Left cardiac atrium (tissue), 4 donors: ENCODE results near the gene RNF227. TPM values are rescaled to one million over a fixed set of nuclear protein-coding genes. Genes with fewer than 3 reads are reported as not detected.

Source experiments
- ATAC-seq, 2 donors: fragments of 200-7000 bp; cut with Tn5 transposase; one replicate each; pipeline ENCODE4 v1.9.1; 2020; ENCODE audit warnings: mild to moderate bottlenecking in 2 of 2, moderate library complexity in 2 of 2
- DNase-seq: peaks from one replicate; pipeline ENCODE4 v3.0.0-alpha.2; 2020
- intact Hi-C, 2 donors: fragments of 100-400 bp; cut with DNase I; formaldehyde crosslinking; loops; one replicate each; pipeline versions ENCODE4 v1.14.1 to v1.15.1; 2022 to 2023
- total RNA-seq, 2 donors: library from RNA; stranded (reverse); fragmentation: NEBNext Ultra II Directional; extraction: Animal tissue kit (Norgen Biotek cat#: 25700); gene quantifications; one replicate each; pipeline ENCODE4 v1.2.1, GENCODE V29; 2021
- donor health status: DM: no; HTN: yes; CAD: no.
- donor health status: DM: no; HTN: yes; CAD: no; lungs with severe emphysema.
- donor health status: DM: yes; HTN: yes; CAD: no.
- donor health status: Dilated cardiomyopathy.

The RNF227 gene
- total RNA-seq, 2 donors from 2014 or later: 1.1 to 1.3 TPM

- ATAC-seq (peak; percentile 98 to 99), DNase-seq (peak; percentile 99)
- intact Hi-C loops: no loop called here
Measured at GRCh38 chr17:7931709-7932482, 15.8 kb upstream of the RNF227 start, which contains the start of the genes CNTROB and TRAPPC1. Gene CNTROB, plus strand, starts transcription at chr17:7932206. Its CDS starts 874 bp downstream, at chr17:7933080. Gene TRAPPC1, minus strand, starts transcription at chr17:7931946. Its CDS starts 117 bp downstream, at chr17:7931829.

- intact Hi-C loops: no loop called here
- no peak for DNase-seq
Measured at GRCh38 chr17:7930841-7931631, 14.9 kb upstream of the RNF227 start.

DNA sequence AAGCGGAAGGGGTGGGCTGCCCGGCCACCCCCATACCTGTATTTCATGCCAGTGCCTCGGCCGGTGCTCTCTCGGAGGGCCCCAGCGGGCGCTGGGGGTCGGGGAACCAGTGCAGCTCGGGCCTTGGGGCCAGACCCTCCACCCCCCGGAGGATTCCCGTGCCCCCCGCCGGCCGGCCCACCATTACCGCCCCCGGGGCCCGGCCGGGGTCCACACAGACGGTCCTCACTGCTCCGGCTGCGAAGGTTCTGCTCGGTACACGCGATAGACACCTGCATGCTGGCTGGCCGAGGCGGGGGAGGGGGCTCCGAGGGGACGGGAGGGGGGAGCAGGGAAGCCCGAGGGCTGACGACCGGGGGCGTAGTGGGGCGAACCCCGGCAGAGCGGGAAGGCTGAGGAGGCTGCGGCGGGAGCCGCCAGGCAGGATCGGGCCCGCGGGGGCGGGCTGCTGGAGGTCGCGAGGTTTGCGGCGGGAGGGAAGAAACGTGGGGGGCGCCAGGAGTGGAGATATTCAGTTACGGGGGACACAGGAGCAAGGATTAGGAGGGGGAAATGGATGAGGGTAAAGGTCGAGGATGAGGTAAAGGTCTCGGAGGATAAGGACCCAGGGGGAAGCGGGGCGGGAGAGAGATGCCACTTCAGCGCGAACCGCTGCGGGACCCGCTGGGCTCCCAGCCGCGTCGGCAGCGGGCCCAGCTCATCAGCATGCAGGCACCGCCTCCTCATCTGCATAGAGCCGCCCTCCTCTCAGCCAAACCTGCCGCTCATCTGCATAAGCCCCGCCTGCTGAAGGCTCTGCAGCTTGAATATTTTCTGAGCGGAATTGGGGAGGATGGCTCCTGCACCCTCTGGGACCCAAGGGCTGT is 13.3 kb upstream of the RNF227 start, which contains the start of gene KCNAB3:
KCNAB3 (minus strand) TSS at position 699 of the 866 bp plus-strand sequence; CDS start at position 278, 421 bp downstream.
- DNase-seq (peak; percentile 70), ATAC-seq (peak in 1 of 2 donors; percentile 38)
- intact Hi-C loops: no loop called here

More at GRCh38 chr17:7930841-7931631, 14.9 kb upstream of the RNF227 start:
- no peak for ATAC-seq

DNA sequence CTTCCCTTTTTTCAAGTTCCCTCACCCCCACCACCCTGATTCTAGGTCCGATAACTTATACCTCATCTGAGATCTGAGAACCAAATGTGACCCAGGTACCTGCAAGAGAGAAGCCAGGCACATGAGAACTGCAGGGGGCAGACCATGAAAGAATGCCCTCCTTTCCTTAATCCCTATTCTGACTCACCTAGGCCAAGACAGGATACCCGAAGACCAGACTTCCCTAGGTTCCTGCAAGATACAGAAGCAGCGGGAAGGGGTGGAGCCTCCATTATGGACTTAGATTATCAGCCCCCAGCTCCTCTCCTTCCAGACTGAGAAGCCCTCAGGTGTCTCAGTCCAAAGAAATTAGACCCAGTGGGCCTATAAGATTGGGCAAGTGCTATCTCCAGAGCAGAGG is 11.5 kb upstream of the RNF227 start:
- ATAC-seq (no peak), DNase-seq (no peak)
- intact Hi-C loops: no loop called here

DNA sequence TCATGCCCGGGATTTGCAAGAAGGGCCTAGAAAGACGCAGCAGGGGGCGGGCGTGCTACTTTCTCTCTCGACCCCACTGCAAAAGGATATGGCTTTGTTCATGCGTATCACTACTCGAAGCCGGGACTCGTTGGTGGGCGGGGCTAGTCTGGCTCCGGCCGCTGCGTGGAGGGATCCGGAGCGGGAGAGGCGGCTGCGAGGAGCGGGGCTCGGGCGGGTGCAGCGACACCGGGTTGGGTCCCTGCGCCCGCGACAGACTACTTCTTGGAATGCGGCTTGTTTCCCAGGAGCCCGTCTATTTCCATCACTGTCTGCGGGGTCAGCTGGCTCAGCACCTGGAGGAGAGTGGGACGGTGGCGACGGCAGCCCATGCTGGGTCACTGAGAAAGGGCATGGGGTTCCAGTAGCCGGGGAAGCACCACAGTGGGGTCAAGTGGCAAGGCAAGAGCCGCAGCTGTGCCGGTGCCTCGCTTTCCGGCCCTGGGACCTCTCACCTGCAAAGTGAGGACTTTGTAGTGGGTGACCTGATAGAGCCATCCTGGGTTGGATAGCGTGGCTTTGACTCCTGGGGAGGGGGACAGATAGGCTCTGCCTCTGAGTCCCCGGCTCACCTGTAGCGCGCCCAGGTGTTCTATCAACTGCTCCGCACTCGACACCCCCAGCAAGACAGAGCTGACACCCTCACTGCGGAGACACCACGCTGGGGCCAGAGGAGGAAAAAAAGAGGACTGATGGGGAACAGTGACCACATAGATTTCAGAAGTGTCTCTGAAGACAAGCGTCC is 6.9 kb upstream of the RNF227 start:
- DNase-seq (peak; percentile 90), ATAC-seq (peak; percentile 93 to 96)
- intact Hi-C loops: no loop called here

GRCh38 chr17:7922269-7922844 is 6.3 kb upstream of the RNF227 start:
- DNase-seq (no peak), ATAC-seq (peak; percentile 5 to 13)
- intact Hi-C loops: no loop called here

DNA sequence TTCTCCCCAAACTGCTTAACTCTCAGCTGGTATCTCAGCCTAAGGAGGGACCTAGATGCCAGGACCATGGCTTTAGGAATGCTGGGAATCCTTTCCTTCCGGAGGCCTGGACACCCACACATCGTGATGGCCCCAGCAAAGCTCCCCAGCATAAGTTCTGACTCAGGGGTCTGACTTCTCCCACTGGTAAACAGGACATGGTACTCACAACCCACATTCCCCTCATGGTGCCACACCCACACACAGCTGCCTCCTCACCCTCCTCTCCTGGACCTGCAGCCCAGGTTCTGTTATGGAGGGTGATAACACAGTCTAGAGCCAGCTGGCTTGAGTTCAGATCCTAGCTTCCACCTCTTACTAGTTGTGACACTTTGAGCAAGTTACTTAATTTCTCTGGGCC is 719 bp upstream of the RNF227 start:
- intact Hi-C loops: no loop called here
- ATAC-seq (no peak), DNase-seq (no peak)

GRCh38 chr17:7916385-7916682 is 245 bp upstream of the RNF227 start:
- intact Hi-C loops: no loop called here
- no peak for ATAC-seq
- no peak for DNase-seq

DNA sequence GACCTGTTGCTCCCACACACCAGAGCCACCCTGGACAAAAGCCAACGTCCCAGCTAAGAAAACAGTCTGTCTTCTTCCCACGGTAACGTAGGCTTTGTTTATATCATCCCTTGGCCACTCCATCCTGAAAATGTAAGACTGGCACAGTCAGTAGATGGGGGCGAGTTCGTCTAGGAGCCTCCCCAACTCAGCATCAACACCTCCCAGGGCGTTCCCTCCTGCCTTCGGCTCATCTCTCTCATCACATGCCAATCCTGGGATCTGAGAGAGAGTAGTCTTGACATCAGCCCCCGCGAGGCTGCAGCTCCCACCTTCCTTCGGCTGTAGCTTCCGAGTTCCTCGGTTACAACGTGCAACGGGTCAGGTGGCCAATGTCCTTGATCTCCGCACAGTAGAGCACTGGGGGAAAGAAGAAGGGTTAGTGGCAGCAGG is 894 bp downstream of the RNF227 start:
- ATAC-seq: peak in 1 of 2 donors; percentile 44
- peak; percentile 37 for DNase-seq
- intact Hi-C loops: no loop called here

GRCh38 chr17:7912927-7913524 is 3.1 kb downstream of the RNF227 start:
- DNase-seq: no peak
- intact Hi-C loops: loop anchor here (2.0 to 5.0 kb wide), 3 partner anchors 74 to 129 kb away; no protein-coding TSS in a partner anchor
- no peak for ATAC-seq

GRCh38 chr17:7911116-7911515 is 5.0 kb downstream of the RNF227 start:
- ATAC-seq (no peak), DNase-seq (no peak)
- intact Hi-C loops: loop anchor here (5.0 kb wide), 2 partner anchors 76 to 131 kb away; no protein-coding TSS in a partner anchor

- DNase-seq (no peak), ATAC-seq (no peak)
- intact Hi-C loops: loop anchor here (5.0 kb wide), 2 partner anchors 77 to 132 kb away; no protein-coding TSS in a partner anchor
Measured at GRCh38 chr17:7910711-7911110, 5.4 kb downstream of the RNF227 start.

DNA sequence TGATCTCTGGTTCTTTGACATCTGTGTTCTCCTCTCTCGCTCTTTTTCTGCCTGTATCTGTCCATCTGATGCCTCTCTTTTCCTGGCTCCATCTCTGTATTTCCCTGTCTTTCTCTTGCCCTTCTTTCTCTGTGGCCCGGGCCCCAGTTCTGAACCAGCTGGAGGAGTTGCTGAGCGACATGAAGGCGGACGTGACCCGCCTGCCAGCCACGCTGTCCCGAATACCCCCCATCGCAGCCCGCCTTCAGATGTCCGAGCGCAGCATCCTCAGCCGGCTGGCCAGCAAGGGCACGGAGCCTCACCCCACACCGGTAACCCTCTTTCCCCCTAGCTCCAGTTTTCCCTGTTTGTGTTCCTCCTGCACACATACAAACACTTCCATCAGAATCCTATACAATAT is 5.8 kb downstream of the RNF227 start:
- intact Hi-C loops: loop anchor here (5.0 kb wide), 2 partner anchors 77 to 132 kb away; no protein-coding TSS in a partner anchor
- ATAC-seq (no peak), DNase-seq (no peak)

GRCh38 chr17:7909089-7909488 is 7.0 kb downstream of the RNF227 start:
- DNase-seq (no peak), ATAC-seq (no peak)
- intact Hi-C loops: no loop called here

GRCh38 chr17:7903154-7904103 is 12.7 kb downstream of the RNF227 start:
- ATAC-seq: no peak
- intact Hi-C loops: no loop called here
- DNase-seq: no peak

- intact Hi-C loops: loop anchor here in 1 of 2 donors (2.0 kb wide), 2 partner anchors 35 to 75 kb away; no protein-coding TSS in a partner anchor
- ATAC-seq: peak; percentile 77 to 86
- no peak for DNase-seq
Measured at GRCh38 chr17:7897773-7898172, 18.3 kb downstream of the RNF227 start.
